NCI-H128 (cell line): ENCODE measurements around the gene ELAVL1.

Experiments
- DNase-seq: peaks from one replicate; lab custom pipeline; 2025; ENCODE audit not compliant: unreplicated experiment; lab: John Stamatoyannopoulos, UW

The ELAVL1 gene

DNA sequence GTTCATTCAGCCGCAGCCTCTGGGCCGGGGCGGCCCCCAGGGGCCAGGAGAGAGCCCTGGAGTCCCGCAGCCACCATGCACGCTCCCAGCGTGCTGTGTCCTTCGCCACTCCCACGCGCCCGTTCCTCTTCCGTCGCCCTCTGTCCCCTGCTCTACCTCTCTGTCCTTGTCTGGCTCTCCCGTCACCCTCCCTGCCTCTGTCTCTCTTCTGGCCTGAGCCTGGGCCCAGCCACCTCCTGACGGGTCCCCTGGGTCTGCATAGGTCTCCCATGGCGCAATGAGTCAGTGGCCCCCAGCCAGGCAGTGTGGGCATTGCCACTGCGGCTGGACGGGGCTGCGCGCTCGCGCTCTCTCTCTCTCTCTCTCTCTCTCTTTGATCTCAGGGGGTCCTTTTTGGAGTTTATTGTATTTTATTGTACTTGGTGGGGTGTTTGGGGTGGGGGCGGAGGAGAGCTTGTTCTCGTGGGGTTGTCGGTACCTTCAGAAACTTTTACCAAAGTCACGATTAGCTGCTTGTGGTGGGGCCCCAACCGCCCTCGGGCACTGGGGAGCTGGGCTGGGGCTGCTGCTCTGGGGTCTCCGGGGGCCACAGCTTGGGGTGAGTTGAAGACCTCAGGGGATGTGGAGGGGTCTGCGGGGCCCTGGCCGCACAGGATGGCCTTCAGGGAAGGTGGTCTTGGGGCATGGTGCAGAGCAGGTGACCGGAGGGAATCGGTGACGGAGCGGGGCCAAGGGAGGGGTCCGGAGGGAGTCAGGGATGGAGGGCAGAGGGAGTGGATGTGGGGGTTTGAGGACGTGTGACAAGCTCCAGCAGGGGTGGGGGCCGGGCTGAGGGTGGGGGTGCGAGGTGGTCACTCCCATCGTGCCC, 92.5 kb downstream of the ELAVL1 start:
- no peak for DNase-seq

DNA sequence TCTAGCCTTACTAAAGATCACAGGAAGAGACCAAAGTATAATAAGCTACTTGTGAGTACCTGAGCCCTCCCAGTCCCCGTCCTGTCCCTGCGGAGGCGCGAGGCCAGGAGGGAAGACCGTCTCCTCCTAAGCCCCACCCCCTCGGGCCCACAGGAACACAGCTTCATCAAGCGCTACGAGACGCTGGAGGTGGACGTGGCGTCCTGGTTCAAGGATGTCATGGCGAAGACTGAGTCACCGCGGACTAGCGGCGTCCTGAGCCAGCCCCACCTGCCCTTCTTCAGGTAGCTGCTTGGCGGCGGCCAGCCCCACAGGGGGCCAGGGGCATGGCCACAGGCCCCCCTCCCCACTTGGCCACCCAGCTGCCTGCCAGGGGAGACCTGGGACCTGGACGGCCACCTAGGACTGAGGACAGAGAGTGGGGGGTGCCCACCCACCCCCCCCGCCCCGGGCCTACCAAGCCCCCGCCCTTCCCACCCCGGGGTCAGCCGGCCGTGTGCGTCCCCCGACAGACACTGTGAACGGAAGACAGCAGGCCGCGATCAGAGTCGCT, 93.2 kb downstream of the ELAVL1 start:
- DNase-seq: no peak

DNA sequence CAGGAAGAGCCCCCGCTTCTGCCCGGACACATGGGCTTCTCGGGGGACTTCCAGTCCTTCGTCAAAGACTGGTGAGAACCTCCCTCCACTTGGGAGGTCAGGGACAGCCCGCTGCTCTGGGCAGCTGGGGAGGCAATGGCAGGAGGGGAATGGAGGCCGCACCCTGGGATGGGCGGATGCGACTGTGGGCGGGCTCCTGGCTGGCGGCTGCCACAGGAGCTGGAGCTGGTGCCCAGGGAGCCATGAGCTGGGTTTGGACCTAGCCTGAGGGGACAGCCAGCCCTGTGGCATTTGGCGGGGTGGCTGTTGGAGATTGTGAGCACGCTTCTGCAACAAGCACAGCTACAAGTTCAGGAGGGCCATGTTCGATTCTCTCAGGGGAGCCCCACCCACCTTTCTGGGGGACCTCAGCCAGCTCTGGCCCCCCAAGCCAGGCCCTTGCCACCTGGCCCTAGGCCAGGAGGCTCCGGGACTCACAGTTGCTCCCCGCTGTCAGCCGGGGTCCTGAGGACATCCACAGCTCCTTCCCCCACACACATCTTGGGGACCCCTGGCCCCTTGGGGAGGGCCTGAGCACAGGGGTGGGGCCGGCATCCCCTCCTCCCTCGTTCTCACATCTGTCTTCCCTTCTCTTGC, 93.8 kb downstream of the ELAVL1 start:
- no peak for DNase-seq

DNA sequence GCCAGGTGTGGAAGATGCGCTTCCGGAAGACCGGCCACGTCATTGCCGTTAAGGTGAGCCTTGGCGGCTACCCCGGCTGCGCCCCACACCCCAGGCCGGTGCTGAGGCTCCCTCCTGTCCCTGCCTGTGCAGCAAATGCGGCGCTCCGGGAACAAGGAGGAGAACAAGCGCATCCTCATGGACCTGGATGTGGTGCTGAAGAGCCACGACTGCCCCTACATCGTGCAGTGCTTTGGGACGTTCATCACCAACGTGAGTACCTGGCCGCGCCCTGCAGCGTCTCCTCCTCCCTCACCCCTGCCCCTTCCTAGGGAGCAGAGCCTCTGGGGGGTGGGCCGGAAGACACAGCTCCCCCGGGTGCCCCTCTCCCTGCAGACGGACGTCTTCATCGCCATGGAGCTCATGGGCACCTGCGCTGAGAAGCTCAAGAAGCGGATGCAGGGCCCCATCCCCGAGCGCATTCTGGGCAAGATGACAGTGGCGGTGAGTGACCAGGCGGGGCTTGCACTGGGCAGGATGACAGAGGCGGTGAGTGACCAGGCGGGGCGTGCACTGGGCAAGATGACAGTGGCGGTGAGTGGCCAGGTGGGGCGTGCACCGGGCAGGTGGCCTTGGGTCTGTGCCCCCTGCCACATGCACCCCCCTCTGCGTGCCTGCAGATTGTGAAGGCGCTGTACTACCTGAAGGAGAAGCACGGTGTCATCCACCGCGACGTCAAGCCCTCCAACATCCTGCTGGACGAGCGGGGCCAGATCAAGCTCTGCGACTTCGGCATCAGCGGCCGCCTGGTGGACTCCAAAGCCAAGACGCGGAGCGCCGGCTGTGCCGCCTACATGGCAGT, 94.9 kb downstream of the ELAVL1 start:
- DNase-seq: no peak

DNA sequence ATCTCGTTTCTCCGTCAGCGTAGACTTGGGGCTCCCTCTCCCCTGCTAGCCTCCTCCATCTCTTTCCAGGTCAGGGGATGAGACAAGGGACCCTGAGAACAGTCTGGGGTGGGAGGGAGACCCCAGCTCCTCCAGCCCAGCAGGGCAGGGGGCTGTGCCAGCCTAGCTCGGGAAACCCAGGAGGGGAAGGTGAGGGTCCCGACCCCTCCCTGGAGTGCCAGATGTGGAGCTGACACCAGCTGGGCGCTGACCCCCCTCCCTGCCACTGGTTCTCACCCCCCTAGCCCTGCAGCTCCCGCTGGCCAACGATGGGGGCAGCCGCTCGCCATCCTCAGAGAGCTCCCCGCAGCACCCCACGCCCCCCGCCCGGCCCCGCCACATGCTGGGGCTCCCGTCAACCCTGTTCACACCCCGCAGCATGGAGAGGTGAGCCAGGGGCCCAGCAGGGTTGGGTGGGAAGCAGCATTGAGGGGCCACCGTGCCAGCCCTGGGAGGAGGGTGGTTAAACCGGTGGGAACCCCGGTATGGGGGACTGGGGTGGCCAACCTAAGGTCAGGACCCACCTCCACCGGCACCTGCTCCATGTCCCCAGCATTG, 95.9 kb downstream of the ELAVL1 start:
- DNase-seq: no peak

DNA sequence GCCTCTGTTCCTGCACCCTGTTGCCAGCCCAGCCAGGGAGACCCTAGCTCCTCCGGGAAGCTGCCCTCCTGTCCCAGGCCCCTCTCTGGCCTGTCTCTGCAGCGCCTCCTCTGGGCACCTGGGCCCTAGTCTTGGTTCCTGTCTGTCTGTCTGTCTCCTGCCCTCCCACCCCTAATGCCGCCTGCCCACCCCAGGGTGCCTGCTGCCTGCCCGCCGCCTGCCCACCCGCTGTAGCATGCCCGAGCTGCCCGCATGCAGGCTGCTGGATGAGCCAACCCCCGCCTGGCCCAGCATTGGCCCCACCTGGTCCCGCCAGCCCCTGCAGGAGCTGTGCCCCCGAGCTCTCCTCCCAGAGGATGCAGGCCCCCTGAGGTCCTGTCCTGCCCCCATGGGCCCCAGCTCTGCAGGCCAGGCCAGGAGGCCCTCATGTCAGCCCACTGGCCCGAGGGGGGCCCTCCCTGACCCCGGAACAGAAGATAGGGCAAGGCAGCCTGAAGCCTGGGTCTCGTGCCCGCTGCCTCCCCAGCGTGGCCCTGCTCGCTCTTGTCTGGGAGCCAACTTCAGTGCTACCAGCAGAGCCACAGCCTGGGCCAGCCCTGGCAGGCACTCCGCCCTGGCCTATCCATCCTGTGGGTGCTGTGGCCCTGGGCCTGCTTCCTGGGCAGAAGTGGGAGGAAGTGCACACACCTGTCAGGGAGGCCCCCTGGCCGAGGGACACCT, 96.5 kb downstream of the ELAVL1 start:
- DNase-seq: no peak
